Measurements from ENCODE around the gene OLFML2A.
A peak's percentile ranks its signal among the peaks of the same experiment; 100 is the strongest.
"Not testable (repeated sequence)": the region's sequence is repeated elsewhere in the genome, so short reads cannot be mapped to it uniquely, and the experiment has no call there.

The OLFML2A gene

DNA sequence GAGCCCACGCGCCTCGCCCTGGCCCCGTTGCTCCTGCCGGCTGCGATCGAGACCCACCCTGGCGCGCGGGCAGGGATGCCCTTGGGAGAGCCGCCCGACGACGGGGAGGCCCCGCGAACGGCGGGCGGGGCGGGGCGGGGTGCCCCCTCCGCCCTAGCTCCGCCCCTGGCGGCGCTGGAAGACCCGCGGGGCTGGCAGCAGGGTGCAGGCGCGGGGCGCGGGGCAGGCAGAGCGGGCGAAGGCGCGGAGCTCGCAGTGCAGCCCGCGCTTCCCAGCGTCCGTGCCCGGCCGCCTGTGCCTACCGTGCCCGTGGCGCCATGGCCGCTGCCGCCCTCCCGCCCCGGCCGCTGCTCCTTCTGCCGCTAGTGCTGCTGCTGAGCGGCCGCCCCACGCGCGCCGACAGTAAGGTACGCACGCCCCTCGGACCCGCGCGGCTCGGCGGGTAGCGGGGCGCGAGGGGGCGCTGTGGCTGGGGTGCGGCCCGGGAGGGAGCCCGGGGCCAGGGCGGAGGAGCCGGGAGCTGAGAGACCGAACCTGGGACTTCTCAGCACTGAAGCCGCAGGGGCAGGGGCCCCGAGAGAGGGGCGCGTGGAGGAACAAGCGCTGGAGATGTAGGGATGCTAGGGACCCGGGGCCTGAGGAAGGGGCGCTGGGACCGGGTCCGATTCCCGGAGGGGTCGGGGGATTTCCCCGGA lies at the start of gene OLFML2A:
OLFML2A (plus strand) TSS at position 180 of the 695 bp plus-strand sequence; CDS start at position 318, 138 bp downstream.
- no peak for DNase-seq

DNA sequence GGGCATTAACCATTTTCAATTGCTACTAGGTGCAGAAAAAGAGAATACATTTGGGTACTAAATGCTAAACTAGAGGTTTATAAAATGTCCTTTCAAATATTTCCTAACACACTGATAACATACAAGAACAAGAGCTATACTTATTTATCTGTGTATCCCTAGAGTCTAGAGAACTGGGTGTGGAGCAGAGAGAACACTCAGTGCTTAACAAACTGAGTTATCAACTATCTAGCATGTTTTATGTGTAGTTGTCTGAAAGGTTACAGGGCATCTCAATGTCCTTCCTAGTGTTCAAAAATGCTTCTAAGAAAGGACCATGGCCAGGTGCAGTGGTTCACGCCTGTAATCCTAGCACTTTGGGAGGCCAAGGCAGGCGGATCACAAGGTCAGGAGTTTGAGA lies 46.2 kb upstream of the OLFML2A start:
- no peak for DNase-seq

- no peak for DNase-seq
These were observed 42.8 kb upstream of the OLFML2A start for GRCh38 chr9:124733964-124734740.

GRCh38 chr9:124734741-124735083 lies 42.2 kb upstream of the OLFML2A start:
- DNase-seq: not testable (repeated sequence)

GRCh38 chr9:124735121-124735520 lies 41.8 kb upstream of the OLFML2A start:
- peak; percentile 82 for DNase-seq

DNA sequence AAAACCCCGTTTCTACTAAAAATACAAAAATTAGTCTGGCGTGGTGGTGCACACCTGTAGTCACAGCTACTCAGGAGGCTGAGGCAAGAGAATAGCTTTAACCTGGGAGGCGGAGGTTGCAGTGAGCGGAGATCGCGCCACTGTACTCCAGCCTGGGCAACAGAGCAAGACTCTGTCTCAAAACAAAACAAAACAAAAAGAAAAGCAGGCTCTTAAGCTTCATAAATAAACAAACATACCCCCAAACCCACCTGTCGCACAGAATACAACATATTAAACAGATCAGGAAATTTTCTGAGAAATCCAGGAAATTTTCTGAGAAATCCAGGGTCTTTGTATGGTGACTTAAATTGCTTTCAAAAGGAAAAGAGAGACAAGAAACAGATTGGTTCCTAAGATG lies 38.9 kb upstream of the OLFML2A start:
- not testable (repeated sequence) for DNase-seq

DNA sequence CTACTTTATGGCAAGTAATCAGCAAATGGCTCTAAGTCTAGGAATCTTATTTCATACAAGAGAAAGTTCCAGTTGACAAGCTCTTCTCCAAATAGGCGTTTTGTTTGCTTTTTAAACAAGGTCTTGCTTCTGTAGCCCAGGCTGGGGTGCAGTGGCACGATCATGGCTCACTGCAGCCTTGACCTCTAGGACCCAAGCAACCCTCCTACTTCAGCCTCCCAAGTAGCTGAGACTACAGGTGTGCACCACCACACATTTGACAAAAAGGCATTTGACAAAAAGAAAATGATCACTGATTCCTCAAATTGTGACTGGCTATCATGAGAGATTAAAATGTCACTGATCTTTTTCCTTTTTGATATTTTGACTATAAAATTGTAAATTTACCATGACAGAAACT lies 37.6 kb upstream of the OLFML2A start:
- no peak for DNase-seq

DNA sequence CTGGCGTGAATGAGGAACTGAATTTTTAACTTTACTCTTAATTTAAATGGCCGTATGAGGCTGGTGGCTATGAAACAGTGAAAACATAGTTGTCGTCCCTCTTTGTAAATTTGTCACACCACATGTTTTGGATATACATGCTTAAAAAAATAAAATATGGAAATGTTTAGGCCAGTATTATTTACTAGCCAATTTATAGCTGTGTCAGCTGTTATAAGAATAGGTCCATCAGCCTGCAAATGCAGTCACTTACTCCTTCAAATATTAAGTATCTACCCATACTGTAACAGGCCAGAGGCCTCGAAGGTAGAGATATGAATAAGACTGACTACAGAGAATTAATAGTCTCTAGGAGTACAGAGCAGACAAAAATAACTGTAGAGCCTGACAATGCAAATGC lies 35.8 kb upstream of the OLFML2A start:
- DNase-seq: no peak

- no peak for DNase-seq
These were observed 35.3 kb upstream of the OLFML2A start for GRCh38 chr9:124741662-124742061.

GRCh38 chr9:124742940-124743339 lies 34.0 kb upstream of the OLFML2A start:
- DNase-seq: no peak

DNA sequence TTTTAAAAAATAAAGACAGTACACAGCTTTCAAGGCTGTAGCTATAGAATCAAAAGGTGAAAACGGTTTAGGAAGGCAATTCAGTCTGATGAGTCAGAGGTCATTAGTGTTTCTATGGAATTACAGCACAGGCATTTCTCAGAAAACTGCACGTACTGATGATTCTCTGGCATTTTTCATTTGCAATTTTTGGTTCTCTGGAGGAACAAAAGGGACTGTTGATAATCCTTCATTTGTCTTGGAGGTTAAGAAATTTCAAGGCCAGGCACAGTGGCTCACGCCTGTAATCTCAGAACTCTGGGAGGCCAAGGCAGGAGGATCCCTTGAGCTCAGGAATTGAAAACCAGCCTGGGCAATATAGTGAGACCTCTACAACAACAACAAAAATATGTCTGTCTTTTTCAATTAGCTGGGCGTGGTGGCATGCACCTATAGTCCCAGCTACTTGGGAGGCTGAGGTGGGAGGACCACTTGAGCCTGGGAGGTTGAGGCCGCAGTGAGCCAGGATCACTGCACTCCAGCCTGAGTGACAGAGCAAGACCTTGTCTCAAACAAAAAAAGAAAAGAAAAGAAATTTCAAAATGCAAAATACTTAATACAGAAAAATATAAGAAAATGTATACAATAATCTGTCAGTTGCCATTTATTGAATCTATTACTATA lies 33.1 kb upstream of the OLFML2A start:
- DNase-seq: peak; percentile 74

- no peak for DNase-seq
These were observed 29.9 kb upstream of the OLFML2A start for GRCh38 chr9:124747065-124747464.

- DNase-seq: no peak
These were observed 27.6 kb upstream of the OLFML2A start for GRCh38 chr9:124749284-124749683.

DNA sequence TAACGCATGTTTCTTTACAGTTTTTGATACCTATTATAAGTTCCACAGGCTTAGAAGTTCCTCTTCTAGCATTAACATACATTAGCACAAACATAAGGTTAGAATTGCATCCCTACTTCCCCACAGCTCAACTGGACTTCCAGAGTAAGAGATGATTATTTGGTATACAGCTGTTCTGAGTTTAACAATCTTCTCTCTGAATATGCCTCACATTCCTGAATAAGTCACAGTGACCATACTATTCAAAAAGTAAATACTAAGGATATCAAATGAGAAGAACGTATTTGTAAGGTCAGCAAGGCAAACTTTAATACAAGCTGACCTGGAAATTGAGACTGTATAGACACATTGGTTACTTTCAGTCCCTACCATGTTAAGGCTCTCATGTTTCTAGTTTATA lies 27.2 kb upstream of the OLFML2A start:
- peak; percentile 21 for DNase-seq

GRCh38 chr9:124752967-124753366 lies 24.0 kb upstream of the OLFML2A start:
- peak; percentile 80 for DNase-seq

GRCh38 chr9:124754289-124754688 lies 22.6 kb upstream of the OLFML2A start:
- DNase-seq: peak; percentile 58

- DNase-seq: no peak
These were observed 21.9 kb upstream of the OLFML2A start for GRCh38 chr9:124755061-124755460.

DNA sequence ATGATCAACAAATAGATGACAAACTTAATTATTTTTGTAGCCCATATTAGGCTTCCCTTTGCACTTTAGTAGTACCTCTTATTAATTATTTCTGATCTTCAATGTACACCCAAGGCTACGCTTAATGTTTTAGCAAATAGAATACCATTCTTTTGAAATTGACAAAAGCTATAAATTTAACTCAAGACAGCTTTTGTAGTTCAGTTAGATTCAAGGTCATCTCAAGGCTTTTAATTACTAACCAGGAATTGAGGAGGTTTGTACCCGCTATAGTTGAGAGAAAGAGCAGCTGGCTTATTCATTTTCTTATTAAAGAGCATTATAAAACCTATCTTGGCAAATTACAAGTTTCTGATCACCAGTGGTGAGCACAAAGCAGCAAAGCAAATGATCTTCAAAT lies 20.9 kb upstream of the OLFML2A start:
- no peak for DNase-seq

DNA sequence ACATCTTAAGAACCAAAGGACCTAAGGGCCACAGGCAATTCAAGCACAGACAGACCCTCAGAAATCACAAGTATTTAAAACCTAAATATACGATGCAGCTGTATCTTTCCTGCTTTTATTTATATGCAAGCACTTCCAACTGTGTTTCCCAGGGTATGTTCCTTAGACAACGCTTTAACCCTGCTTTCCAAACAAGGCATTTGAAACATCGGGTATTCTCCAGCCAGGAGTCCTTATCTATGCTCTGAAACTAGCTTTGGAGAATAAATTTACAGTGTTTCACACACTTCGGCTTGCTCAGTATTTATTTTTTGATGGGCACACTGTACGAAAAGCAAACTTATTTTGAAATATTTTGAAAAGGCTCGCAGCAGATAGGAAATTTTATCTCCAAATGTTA lies 19.3 kb upstream of the OLFML2A start:
- DNase-seq: no peak

DNA sequence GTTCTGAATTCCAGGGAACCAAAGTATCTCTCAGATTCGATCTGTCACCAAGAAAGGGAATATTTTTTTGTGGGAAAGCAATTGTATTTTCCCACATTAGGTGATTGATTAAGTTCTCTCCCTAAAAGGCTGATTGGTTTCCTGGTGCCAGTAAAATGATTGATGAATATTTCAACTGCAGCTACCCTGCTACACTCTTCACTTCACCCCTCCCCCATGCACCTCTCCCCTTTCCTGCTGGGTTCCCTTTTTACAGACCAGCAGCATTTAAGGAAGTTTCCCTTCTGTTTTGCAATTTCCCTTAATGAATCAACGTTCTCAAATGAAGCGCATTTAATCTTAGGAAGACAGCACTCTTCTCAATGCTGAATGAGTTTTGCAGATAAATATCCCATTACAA lies 18.9 kb upstream of the OLFML2A start:
- no peak for DNase-seq

DNA sequence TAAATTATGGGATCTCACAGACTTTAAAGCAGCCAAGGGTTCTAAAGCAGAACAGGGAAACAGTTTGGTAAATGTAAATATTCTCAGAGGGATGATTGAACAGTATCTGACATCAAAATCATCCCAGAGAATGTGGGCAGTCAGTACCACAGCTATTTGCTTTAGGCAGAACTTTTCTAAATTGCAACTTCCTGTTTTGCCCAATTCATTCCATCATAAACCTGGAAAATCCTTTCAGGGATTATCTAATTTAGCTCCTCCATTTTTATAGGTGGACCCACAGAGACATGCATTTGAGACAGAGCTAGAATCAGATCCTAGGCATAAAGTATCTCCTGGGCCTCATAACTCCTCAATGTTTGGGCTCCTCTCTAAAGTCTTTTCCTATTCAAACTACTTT lies 18.2 kb upstream of the OLFML2A start:
- no peak for DNase-seq

DNA sequence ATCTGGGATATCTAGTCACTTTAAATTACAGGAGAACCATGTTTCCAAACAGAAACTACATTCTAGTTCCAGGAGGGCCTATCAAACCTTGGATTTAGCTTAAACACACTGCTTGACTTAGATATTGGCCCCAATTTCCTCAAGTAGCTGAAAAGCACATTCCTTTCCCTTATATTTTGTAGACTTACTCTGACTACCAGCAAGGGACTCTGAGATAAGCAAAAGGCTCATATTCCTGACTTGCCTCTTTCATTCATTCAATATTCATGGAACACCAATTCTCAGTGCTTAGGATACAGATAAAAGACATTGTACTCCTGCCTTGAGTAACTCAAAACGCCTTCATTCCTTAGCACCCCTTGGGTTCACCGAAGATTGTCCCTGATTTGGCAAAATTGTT lies 17.6 kb upstream of the OLFML2A start:
- DNase-seq: no peak

GRCh38 chr9:124760719-124761118 lies 16.2 kb upstream of the OLFML2A start:
- no peak for DNase-seq

DNA sequence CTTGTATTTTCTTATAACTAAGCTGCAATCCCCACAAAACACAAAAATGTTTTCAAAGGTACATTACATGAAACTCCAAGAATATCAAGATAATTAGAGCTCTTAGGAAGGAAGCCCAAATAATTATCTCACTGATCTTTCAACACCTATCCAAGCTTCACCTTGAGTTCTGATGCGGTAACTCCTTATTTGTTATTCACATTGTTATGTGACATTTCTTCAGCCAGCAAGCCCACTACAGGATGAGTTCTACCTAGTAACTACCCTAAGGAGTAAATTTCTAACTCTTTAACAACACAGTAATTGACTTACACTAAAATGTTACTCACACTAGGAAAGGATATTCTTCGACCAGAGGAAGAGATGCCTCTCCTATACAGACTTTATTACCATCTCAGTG lies 15.7 kb upstream of the OLFML2A start:
- DNase-seq: no peak
